KBM-7 (cell line): ENCODE data around the gene VRK3.
A peak's percentile ranks its signal among the peaks of the same experiment; 100 is the strongest.

Experiments used
- DNase-seq: peaks from one replicate; pipeline ENCODE4 v3.0.0-alpha.2; 2015
- in situ Hi-C: fragments of 300-500 bp; cut with MboI; formaldehyde crosslinking; loops from 2 replicates; pipeline ENCODE4 v1.14.3; 2020; ENCODE audit warnings: low sequenced_read_pairs, low pct_unique_long_range_greater_than_20kb, mixed read lengths

Gene VRK3

DNA sequence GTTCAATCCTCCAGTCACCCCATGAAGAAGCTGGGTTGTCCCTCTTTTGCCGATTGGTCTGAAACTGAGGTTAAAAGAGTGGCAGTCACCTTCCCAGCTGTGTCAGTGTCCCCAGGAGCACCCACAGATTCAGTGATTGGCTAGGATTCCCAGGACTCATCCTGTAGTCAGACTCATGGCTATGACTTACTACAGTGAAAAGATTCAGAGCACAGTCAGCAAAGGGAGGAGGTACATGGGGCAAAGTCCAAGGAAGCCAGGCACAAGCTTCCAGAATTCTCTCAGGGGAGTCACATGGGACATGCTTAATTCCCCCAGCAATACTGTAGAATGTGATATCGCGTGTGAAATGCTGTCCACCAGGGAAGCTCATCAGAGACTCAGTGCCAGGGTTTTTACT lies 14.8 kb upstream of the VRK3 start:
- in situ Hi-C loops = no loop called here
- DNase-seq = no peak

DNA sequence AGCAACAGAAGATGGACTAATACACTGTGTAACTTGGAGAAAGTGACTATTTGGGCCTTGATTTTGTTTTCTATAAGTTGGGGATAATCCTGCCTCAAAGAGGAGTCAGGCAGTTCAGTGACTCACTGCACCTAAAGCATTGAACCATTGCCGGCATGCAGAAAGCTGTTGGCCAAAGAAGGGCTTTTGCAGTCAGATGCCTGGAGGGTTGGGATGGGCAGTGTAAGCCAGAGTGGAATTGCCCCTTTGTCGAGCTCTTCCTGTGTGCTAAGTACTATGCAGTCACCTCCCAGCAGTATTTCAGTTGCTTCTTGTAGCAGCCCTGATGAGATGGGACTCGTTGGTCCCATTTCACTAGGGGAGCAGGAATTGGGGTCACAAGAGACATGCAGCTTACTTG lies 11.7 kb upstream of the VRK3 start:
- no peak for DNase-seq
- in situ Hi-C loops = no loop called here

DNA sequence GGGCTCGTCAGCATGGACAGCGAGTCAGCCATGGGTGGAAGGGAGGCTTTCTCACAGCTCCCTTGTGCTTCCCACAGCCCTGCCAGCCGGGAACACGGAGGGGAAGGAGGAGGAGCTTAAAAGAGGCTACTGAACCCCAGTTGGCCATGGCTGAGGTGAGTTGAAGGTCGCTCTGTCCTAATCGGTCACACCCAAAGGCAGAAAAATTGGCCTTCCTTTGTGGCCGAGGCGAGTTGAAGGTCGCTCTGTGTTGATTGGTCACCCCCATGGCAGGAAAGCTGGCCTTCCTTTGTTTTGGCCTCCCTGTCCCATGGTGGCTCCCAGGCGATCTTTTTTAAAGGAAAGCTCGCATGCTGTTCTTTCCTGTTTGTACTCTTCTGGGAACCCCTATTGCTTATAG lies 5.8 kb upstream of the VRK3 start:
- in situ Hi-C loops = no loop called here
- DNase-seq = no peak

DNA sequence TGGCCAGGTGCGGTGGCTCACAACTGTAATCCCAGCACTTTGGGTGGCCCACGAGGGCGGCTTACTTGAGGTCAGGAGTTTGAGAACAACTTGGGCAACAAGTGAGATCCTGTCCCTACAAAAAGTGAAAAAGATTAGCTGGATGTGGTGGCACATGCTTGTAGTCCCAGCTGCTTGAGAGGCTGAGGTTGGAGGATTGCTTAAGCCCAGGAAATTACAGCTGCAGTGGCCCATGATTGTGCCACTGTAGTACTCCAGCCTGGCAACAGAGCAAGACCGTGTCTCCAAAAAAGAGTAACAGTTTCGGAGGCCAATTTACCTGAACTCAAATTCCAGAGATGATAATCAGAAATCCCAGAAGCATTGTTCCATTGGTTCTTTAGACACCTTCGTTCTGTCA lies 5.1 kb upstream of the VRK3 start:
- no peak for DNase-seq
- in situ Hi-C loops = no loop called here

DNA sequence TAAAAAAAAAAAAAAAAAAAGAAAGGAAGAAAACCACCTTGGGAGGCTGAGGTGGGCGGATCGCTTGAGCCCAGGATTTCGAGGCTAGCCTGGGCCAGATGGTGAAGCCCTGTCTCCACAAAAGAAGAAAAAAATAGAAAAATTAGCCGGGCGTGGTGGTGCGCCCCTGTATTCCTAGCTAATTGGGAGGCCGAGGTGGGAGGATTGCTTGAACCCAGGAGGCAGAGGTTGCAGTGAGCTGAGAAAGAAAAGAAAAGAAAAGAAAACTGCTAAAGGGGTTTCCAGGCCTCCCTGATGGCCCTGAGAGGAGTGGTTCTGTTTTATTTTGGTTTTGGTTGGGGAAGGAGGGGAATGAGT lies 1.4 kb upstream of the VRK3 start:
- in situ Hi-C loops = no loop called here
- no peak for DNase-seq

DNA sequence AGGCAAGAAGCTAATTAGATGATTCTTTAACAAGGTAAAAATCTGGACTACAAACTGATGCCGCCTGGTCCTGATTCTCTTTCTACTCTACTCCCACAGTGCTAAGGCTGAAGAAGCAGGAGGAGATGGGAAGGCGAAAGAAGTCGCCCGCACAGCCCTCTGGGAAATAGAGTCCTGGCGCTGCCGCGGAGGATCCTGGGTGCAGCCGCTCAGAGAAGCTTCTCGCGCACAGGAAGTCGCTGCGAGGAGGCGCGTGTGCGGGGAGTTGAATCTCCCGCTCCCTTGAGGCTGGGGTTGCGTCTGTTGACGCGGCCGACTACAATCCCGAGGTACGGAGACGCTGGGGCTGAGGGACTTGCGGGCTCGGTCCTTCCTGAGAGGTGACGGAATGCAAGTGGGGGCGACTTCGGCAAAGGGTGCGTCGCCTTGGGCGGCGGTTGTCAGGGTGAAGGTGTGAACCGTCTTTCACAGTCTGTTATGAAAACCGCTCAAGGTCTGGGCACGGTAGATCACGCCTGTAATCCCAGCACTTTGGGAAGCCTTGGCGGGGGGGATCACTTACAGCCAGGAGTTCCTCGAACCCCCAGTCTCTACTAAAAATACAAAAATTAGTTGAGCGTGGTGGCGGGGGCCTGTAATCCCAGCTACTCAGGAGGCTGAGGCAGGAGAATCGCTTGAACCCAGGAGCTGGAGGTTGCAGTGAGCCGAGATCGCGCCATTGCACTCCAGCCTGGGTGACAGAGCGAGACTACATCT lies 800 bp upstream of the VRK3 start, which contains the start of gene ZNF473:
ZNF473 (plus strand) TSS at position 212 of the 756 bp plus-strand sequence. CDS start 5,078 bp downstream, outside the sequence.
- in situ Hi-C loops = no loop called here

DNA sequence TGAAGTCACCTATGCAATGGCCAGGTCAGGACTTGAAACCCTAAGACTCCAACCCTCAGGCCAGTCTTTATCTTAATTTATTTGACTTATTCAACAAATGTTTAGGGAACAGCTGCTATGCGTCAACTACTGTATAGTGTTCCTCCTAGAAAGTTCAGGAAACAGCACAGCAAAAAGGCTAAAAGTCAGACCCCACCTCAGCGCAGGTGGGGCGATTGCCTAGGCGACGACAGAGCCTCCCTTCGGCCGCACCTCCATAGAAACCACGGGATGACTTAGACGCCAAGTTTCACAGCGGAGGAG lies 502 bp downstream of the VRK3 start:
- no peak for DNase-seq
- in situ Hi-C loops = no loop called here

More for the DNA sequence above, 800 bp upstream of the VRK3 start, which contains the start of gene ZNF473:
- no peak for DNase-seq

DNA sequence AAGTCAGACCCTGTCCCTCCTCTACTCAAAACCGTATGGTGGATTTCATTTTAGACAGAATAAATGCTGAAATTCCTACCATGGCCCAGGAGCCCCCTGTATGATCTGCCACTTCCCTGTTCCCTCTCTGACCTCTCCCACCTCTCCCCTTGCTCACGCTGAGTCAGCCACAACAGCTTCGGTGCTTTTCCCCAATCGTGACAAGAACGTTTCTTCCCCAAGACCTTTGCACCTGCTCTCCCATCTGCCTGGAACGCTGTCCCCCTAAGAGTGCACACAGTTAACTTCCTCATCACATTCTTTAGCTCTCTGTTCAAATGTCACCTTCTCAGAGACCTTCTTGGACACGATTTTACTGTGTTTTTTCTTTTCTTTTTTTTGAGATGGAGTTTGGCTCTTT lies 2.3 kb downstream of the VRK3 start:
- in situ Hi-C loops = no loop called here
- peak; percentile 28 for DNase-seq

DNA sequence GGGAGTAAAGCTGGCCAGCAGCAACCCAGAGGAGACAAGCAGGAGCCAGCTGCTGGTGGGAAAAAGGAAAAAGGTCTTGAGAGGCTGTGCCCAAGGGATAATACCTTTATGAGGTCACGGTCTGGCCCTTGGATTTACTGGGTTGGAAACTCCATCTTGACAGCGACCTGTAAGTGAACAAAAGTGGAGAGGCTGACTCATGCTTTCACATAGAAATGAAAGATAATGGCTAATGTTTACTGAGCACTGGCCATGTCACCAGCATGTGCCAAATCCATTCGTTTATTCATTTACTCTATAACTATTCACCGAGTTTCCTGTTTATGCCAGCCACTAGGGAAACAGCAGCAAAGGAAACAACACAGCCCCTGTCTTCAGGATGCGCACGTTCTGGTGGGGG lies 4.7 kb downstream of the VRK3 start:
- in situ Hi-C loops = no loop called here
- DNase-seq = no peak

DNA sequence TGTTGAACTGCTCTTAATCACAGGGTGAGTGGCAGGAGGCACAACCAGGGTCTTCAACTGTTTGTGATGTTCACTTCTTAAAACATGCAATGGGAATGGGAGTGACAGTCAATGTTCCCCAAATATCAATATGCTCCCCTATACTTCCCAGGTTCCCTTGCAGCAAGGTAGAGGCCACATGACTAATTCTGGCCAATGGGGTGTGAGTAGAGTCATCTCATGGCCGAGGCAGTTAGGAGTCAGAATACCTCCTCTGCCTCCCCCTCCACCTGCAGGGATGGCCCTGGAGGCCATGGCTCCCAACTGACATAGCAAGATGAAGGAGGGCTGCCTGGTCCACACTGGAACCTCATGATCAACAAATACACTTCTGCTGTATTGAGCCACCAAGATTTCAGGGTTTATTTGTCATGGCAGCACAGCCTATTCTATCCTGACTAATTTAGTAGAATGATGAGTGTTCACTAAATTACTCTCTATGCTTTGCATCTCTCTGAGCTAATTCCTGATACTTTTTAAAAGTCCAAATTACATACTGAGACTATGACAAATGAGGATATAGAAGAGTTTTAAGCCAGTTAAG lies 8.9 kb downstream of the VRK3 start:
- in situ Hi-C loops = no loop called here
- no peak for DNase-seq

DNA sequence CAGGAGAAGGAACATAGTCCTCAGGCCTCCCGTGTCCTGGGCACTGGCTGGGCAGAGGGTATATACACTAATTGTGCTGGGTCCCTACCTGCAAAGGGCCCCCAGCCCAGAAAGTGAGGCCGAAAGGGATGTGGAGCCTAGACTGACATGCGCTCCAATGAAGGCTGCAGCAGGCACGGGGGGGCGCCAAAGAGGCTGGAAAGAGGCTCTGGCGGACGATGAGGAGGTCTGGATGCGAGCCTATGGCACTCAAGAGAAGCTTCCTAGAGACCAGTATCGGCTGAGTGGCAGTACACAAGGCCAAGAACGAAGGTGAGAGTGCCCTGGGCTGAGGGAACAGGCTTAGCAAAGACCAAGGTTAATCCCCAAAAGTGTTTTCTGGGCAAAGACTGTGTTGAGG lies 16.6 kb downstream of the VRK3 start:
- in situ Hi-C loops = no loop called here
- no peak for DNase-seq

DNA sequence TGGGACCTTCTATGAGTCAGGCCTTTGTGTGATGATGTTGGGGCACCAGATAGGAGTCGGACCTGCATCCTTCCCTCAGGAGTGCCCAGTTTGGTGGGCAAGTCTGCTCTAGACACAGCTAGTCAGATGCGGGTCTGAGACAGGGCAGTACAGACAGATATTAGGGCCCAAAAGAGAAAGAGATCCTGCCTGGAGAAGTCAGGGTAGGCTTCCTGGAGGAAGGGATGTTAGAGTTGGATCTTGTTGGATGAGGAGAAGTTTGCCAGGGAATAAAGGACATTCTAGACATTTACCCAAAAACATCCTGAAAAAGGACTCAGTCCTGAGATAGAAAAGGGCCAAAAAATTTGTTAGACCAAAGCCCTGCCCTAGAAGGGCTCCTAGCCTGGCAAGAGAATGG lies 17.2 kb downstream of the VRK3 start:
- in situ Hi-C loops = no loop called here
- DNase-seq = no peak

DNA sequence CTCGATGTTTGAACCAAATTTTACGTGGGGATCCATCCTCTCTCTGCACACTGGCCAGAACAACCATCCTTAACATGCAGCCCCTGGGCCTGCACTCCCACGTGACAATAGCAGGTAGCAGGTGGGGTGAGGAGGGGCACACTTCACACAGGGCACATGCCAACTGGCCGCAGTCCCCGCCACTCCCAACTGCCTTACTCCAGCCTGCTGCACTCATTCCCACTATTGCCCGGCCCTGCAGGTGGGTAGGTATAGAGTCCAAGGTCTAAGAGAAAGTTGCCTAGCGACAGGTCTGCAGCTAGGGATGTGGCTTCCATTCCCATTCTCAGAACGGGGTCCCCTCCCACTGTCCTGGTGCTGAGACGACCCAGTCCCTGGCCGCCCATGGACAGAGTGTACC lies 18.0 kb downstream of the VRK3 start:
- in situ Hi-C loops = no loop called here
- no peak for DNase-seq

DNA sequence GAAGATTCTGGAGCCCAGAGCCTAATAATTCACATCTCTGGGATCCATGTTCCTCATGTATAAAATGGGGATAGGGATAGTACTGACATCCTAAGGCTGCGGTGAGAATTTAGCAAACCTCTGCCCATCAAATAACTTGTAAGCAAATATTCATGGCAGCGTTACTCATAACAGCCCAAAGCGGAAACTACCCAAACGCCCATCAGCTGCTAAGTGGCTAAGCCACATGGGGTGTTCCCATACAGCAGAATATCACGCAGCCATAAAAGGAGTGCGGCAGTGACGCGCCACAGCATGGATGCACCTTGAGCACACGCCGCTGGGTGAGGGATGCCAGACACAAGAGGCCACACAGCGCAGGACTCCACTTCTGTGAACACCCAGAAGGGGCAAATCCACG lies 19.7 kb downstream of the VRK3 start:
- in situ Hi-C loops = no loop called here

DNA sequence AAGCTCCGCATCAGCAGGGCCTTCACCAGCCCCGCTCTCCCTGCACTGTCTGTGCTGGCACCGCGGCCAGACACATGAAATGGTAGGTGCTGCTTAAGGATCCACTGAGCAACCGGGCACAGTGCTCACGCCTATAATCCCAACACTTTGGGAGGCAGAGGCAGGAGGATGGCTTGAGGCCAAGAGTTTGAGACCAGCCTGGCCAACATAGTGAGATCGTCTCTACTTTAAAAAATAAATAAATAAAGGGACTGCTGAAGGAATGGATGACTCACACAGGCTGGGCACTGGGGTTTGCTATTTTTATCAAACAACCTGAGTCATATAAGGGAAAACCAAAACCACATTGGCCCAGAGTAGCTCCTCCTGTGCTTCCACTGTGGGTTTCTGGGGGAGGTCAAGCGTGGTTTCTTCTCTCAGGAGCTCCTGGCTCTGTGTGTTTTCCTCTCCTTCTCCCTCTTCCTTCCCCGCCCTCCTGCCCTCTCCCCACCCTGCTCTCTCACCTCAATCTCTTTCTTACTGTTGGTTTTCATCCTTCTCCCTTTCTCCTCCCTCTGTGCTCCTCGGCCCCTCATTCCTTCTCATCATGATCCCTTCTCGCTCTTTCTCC lies 21.3 kb downstream of the VRK3 start:
- peak; percentile 87 for DNase-seq
- in situ Hi-C loops = no loop called here

More for the DNA sequence above, 19.7 kb downstream of the VRK3 start:
- no peak for DNase-seq

DNA sequence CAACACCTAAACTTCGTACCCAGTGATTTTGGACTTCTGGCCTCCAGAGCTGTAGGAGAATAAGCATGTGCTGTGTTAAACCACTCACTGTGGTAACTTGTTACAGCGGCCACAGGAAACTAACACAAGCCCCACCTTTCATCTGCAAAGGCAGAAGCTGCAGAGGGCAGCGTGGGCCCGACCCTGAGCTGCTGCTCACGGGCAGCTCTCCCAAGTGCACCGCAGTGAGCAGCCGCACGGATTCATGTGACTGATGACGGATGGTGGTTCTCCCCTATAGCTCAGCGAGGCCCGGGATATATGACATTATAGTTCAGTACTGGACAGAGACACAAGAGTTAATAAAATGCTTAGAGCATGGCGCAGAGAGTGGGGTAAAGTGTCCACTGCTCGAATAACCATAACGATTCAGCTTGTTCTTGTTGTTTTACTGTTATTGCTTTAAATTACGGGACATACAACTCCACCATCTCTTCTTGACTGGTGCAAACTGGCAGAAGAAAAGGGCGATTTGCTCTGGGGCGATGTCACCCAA lies 21.9 kb downstream of the VRK3 start:
- in situ Hi-C loops = no loop called here
- no peak for DNase-seq

DNA sequence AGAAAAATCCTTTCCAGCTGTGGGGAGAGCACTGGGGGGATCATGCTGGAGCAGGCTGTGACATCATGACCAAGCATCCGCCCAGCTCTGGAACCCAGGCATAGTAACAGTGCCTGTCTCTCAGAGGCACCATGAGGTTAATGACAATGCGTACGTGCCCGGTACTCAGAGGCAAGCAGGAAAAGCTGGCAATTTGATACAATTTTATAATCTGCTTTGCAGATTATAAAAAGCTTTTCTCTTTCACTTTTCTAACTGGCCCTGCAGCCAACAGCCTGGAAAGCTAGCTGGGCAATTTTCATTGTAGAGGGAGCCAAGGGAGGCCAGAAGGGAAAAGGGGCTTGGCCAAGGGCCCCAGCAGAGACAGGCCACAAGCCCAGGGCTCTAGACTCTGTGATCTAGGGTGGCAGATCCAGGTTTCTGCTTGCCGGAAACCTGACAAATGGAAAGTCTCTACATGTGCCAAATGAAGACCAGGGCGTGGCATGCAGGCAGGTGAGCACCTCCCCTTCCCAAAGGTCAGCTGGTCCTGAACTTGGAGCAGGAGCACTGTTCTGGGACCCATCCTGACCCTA lies 22.7 kb downstream of the VRK3 start:
- in situ Hi-C loops = no loop called here
- DNase-seq = no peak

DNA sequence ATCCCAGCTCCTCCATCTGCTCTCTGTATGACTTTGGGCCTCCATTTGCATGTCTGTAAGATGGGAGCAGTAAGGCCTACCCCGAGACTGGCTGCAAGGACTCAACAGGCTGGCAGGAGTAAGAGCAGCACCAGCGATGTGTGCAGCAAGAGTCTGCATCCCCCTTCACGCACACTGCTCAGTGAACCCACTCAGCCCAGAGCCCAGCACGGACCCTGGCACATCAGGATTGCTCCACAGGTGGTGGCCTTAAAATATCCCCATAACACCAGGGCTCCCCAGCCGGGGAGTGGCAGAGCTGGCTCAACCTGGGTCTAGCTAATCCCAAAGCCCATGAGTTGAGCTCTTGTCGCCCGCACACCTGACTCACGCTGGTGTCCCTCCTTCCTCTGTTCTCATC lies 23.4 kb downstream of the VRK3 start:
- DNase-seq = no peak
- in situ Hi-C loops = no loop called here

DNA sequence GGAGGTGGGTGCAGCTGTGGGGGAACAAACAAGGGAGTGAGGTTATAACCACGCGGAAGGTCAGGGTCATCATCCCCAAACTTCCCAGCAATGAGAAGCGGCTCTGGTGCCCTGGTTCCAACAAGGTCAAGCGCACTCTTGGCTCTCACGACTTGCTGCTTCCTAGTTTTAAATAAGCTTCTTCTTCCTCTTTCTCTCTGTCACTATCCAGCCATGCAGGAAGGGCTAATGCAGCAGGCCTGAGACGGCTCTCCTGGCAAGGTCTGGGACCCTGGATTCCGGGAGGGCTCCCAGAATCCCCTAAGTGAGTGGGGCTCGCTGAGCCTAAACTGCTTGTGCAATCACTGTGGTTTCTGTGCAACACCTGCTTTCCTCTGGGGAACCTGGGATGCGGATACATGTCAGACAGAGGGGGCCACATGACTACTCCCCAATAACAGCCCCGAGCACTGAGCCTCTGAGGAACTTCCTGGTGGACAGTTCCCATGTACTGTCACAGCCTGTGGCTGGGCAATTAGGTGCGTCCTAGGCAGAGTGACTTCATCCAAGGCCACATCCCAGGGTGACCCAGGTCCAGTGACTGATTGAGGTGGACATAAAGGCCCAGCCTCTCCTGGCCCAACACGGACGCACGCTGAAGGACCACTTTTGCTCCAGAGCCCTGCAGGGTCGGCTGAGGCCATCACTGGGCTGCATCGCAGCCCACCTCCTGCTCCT lies 24.2 kb downstream of the VRK3 start:
- peak; percentile 26 for DNase-seq
- in situ Hi-C loops = no loop called here
